Kidney glomerular epithelial cell (primary cell): Measurements from ENCODE around the gene KIAA1549.
A peak's percentile ranks its signal among the peaks of the same experiment; 100 is the strongest.

Experiments used
- DNase-seq: peaks from one replicate; lab custom pipeline; 2025; lab: John Stamatoyannopoulos, UW

Gene KIAA1549

DNA sequence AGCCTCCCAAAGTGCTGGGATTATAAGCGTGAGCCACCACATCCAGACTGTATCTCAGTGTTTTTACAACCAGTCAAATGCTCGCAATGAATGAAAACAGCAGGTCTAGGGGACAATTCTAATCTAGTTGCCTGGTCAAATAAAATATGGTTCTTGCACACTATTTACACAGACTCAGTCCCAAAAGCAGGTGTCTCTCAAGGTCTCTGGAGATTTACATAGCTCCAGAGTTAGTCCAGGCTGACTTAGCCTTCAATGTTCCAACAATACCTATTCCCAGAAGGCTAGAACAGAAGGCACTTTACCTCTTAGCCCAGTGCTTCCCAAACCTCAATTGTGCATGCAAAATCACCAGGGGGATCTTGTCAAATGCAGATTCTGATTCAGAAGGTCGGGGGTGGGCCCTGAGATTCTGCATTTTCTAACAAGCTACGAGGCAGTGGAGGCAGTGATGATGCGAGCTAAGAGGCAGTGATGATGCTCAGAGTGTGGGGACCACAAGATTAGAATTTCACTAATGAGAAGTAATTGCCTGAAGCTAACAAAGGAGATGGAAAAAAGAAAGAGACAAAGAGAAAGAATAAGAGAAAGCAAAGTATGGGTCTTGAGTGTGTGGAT is 6.4 kb downstream of the KIAA1549 start:
- DNase-seq, result no peak

- no peak for DNase-seq
These were observed 7.1 kb downstream of the KIAA1549 start for GRCh38 chr7:138974103-138974502.

DNA sequence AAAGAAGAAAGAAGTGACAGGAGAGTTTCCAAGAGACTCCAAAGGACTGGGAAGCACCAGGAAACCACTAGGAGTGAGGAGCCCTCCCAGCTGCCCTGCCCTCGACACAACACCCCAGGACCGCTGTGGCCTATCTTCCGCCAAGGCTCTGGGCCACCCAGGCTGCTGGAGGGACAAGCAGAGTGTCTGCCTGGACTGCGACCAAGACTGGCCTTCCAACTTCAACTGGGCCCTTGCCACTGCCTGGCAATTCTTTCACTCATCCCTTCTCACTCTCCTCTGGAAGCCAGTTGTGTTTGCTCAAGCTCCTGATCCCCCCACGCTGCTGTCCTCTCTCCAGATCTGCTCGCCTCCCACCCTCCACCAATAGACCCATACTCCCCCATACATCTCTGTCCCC is 10.2 kb downstream of the KIAA1549 start:
- DNase-seq, result no peak

DNA sequence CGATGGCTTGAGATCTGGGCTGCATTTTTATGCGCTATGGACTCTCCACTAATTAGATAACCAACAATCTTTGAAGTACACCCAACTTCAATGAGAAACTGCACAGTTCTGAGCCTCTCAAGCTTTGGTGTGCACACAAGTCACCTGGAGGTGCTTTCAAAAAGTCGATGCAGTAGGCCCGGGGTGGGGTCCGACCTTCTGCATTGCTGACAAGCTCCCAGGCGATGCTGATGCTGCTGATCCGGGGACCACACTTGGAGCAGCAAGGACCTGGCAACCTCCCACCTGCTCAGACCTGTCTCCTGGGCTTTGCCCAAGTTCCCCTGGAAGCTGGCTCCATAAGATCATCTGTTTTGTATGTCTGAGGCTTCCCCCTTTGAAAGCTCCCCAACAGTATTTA is 10.7 kb downstream of the KIAA1549 start:
- no peak for DNase-seq

GRCh38 chr7:138967159-138967558 is 14.0 kb downstream of the KIAA1549 start:
- DNase-seq, result no peak

- no peak for DNase-seq
These were observed 16.4 kb downstream of the KIAA1549 start for GRCh38 chr7:138964624-138965436.

DNA sequence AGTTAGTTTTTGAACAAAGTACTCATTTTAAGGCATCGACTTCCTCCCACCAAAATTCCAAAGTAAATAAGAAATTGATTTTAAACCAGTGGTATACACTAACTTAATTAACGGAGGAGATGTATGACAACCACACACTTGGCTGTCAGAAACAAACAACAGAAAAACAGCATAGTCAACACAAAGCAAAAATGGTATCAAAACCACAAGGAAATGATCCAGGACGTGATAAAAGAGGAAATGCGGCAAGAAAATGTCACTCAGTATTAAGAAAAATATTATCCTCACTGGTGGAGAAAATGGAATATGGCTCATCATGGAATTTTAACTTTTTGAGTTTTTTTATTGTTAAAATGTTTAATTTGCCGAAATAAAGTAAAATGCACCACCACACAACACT is 17.5 kb downstream of the KIAA1549 start:
- DNase-seq, result no peak

DNA sequence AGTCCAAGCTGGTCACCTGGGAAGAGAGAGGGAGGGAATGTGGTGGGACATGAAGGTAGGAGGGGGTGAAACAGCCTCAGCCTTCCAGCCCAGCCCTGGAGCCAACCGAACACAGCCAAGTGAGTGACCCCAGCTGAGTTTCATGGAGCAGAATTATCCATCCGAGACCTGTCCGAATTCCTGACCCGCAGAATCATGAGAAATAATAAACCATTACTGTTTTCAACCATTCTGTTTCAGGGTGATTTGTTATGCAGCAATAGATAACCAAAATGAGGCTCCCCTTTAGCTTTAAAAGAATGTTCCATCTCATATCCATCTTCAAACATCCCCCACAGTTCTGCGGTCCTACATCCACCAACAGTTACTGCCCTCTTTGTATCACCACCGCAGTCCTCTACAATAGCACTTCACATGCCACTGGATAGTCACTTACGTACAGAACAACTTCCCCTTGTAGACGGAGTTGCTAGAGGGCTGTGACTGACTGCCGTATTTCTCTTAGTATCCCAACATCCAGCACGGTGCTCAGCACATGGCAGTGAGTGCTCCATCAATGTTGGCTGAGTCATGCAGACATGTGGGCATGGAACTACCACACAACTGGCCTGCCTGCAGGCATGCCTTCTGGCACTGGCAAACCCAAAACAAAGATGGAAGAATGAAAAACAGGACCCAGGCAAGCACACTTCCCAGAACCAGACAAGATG is 18.5 kb downstream of the KIAA1549 start:
- peak; percentile 86 for DNase-seq

GRCh38 chr7:138961159-138961558 is 20.0 kb downstream of the KIAA1549 start:
- no peak for DNase-seq

DNA sequence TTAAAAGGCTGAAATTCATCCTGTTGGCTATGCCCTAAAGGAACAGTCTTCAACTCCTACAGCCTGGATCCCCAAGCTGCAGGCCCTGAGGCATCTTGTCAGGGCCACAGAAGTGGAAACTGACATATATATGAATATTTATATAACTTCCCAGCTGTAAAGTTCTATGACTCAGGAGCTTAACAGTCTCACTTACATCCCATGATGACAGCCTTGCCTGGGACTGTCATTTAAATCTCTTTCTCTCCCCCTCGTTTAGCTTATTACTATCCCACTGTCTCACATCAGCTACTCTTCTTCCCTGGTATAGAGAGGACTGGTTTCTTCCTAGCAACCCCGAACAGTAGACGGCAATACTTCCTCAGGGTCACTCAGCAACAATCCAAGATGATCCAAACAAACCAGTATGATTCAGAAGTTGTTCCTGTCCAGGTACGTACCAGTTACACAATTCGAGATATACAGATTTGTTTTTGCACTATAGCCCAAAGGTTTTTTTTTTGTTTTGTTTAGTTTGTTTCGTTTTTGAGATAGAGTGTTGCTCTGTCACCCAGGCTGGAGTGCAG is 22.7 kb downstream of the KIAA1549 start:
- peak; percentile 31 for DNase-seq

DNA sequence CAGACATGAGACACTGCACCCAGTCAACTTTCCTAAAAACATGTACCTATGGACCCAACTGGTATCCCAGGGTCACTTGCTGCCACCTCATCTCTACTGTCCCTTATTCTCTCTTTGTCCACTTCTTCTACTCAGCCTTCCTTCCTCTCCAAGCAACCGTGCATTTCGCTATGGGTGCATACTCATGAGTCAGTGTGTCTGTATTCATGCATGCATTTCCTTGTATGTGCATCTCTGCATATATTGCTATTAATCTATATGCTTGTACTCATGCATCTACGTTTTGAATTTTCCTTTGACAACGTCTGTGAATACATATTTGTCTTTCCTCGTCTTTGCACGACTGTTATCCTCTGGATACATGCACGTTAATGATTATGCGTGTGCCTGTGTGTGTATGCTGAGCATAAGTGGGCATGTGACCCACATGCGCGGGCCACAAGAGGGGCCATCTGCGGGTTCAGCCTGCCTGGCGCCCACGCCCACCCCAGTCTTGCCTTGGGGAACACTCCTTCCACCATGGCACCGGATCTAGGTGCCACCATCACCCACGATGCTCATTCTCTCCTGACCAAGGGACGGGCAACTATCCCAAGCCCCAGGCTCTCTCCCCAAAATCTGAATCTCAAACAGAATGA is 23.3 kb downstream of the KIAA1549 start:
- DNase-seq, result no peak

GRCh38 chr7:138957217-138957616 is 24.0 kb downstream of the KIAA1549 start:
- no peak for DNase-seq

DNA sequence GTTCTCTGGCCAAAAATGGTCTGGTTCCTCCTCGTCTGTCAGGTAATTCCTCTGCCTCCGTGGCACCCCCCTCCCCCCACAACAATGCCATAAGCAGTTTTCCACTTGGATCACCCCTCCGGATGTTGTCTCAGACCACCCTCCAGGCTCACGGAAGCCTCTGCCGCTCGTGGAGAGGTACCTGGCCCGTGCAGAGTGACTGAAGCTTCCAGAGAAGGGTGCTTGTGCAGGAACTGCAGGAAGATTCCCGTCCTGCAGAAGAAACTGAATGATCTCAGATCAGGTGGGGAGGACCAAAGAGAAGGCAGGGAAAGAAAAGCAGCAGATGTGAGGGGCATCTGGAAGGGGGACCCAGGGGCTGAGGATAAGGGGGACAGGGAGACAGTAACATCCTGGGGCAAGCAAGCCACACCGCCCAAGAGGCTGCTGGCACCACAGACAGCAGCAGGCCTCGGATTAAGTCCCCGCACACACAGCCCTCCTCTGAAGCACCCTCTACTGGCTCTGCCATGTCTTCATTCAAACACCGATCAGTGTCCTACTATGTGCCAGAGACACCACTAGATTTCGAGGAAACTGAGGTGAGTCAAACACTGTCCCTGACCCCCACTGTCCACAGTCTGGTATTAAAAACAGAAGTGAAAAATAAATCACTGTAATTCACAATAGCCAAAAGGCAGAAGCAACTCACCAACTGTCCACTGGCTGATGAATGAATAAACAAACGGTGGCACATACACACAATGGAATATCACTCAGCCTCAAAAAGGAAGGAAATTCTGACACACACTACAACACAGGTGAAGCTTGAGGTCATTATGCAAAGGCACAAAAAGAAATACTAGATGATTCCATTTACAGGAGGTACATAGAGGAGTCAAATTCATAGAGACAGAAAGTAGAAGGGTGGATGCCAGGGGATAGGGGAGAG is 26.4 kb downstream of the KIAA1549 start:
- no peak for DNase-seq

- DNase-seq, result no peak
These were observed 28.4 kb downstream of the KIAA1549 start for GRCh38 chr7:138952791-138953190.

DNA sequence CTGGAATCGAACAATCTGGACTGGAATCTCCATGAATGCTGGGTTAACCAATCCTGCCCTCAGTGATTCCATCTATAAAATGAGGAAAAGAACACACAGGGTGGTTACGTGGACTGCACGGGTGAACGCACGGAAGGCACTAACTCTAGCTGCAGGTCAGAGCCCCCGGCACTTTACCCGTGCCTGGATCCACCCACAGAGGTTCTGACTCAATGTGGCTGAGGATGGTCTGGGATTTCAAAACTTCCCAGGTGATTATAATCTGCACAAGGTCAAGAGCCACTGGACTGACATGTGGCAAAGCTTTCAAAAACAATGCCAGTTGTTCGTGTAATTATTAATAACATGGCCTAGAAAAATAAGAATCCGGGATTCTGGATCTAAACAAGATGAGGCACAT is 29.2 kb downstream of the KIAA1549 start:
- DNase-seq, result peak; percentile 78

DNA sequence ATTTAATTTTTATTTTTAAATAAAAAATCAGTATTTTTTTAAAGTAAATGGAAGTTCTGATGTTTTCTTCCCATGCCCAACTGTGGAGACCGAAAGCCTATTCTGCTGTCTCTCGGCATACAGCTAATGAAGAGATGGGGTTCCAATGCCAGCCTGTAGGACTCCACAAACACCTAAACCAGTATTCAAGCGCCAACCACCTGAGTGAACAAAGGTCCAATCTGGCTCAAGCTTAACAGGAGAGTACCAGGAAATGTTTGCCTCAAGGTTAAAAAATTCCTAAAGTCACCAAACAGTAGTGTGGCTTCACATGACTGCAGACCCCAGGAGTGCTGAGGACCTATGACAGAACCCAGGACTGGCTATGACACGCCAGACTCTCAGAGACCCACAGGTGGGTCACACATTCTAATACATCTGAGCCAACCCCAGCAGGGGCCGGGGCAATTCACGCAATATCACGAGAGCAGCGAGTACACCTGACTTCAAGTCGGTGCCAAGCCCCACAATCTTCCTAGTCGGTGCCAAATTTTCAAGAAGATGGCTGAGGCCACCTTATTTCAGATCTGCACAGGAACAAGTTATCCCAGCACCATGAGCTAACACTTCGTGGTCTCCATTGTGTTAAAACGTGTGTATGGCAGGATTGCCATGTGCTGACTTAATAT is 31.6 kb downstream of the KIAA1549 start:
- no peak for DNase-seq

- DNase-seq, result no peak
These were observed 32.8 kb downstream of the KIAA1549 start for GRCh38 chr7:138948403-138948802.

DNA sequence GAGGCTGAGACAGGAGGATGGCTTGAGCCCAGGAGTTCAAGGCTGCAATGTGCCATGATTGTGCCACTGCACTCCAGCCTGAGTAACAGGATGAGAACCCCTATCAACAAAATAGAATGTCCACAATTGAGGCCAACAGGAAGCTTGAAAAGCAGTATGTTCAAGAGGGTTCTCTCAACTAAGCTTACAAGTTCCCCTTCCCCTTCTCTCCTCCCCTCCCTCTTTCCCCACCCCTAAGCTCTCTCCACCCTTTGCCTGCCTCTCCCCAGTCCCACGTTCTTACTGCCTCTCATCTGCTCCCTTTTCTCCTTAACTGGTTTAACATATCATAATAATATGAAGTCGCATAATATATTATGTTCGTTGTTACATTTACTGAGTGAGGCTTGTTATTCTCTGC is 35.4 kb downstream of the KIAA1549 start:
- no peak for DNase-seq

DNA sequence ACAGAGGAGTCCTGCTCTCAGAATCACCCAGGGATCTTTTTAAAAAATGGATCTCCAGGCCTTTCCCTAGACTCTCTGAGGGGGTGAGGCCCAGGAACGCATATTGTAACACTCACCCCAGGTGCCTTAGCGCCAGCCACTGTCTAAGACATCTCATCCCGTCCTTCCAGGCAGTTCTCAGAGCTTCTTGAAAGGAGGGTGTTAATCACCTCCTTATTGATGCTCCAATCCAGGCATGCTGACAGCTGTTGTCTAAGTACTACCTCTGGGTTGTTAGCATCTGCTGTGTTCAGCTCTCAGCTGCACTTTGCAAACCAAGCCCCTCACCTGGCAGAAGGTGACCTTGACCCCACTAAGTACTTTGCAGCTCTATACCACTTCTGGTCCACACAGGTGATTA is 36.0 kb downstream of the KIAA1549 start:
- no peak for DNase-seq

DNA sequence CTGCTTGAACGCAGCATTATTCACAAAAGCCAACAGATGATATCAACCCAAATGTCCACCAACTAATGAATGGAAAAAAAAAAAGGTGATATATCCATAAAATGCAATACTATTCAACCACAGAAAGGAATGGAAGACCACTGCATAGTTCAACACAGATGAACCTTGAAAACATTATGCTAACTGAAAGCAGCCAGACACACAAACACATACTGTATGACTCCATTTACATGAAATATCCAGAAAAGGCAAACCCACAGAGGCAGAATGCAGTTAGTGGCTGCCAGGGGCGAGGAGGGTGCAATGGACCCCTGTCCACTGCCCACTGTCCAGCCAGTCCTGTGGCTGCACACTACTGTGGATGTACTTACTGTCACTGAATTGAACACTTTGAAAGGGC is 36.6 kb downstream of the KIAA1549 start:
- no peak for DNase-seq

DNA sequence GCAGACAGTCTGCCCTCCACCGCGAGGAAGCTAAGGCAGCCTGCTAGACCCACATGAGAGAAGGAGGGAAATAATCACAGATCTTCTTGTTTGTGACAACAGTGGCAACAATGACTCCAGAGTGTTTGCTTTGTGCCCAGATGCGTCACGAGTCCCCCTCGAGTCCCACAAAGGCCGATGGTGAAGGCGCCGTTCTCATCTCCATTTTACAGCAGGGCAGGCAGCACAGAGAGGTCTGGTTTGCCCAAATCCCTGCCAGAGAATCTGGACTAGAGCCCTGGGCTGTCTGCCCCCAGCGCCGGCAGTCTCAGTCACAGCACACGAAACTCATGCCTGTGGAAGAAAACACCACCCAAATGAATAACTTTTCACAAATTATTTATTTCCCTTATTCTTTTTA is 38.1 kb downstream of the KIAA1549 start:
- no peak for DNase-seq
